Ramos (cell line): ENCODE data around the gene CDC14A.

Source experiments
- in situ Hi-C: fragments of 300-500 bp; cut with MboI; formaldehyde crosslinking; loops from one replicate; pipeline ENCODE4 v1.14.3; 2022; ENCODE audit warnings: low sequenced_read_pairs; ENCODE audit not compliant: unreplicated experiment

The CDC14A gene

GRCh38 chr1:100440075-100440809 is 87.9 kb downstream of the CDC14A start:
- in situ Hi-C loops, result no loop called here

- in situ Hi-C loops, result no loop called here
These were observed 88.8 kb downstream of the CDC14A start for GRCh38 chr1:100441146-100441545.

DNA sequence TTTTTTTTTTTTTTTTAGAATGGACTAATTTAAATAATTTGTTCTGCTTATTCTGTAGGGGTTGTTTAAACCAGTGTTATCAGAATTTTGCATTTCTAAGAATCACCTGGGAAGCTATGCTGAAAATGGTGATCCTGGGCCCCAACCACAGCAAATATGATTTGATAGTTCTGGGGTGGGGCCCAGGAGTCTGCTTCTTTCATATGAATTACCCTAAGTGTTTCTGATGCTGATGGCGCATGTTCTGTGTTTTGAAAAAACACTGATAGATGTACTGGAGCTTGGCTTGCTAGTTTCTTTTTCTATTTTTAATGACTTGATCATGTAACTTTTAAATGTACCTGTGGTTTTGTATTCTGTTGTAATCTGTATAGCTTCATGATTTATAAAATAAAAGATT is 89.3 kb downstream of the CDC14A start:
- in situ Hi-C loops, result no loop called here

DNA sequence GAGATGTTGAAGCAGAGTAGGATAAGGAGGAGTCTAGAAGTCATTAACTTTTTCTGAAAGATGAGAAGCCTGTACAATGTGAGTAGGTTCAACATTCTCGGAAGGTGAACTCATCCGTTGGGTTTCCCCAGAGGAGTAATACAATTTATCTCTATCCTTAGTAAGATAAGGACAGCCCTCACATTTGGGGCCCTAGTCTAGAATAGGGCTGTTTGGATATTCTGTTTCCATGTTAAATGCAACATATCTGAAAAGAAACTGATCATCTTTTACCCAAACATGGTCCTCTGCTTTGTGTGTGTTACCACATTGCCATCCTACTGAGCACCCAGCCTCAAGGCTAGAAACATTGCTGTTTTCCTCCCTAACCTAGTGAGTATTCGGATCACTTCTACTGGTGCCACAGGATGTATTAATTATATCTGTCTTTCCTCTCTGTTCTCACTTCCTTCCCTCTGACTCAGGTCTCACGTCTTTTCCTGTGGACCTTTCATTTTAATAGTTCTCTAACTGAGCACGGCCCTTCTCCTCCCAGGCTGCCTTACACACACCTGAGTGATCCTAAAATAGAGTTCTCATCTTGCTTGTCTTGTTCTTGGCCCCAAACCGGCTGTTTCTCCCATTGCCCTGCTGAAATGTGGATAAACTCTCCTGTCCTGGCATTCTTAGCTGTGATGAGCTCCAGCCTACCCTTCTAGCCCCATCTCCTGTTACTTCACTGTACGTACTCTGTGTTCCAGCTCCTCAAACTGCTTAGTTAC is 91.7 kb downstream of the CDC14A start:
- in situ Hi-C loops, result no loop called here

GRCh38 chr1:100445565-100445964 is 93.3 kb downstream of the CDC14A start:
- in situ Hi-C loops, result no loop called here

GRCh38 chr1:100448366-100448765 is 96.1 kb downstream of the CDC14A start:
- in situ Hi-C loops, result no loop called here

GRCh38 chr1:100449477-100449876 is 97.2 kb downstream of the CDC14A start:
- in situ Hi-C loops, result no loop called here

DNA sequence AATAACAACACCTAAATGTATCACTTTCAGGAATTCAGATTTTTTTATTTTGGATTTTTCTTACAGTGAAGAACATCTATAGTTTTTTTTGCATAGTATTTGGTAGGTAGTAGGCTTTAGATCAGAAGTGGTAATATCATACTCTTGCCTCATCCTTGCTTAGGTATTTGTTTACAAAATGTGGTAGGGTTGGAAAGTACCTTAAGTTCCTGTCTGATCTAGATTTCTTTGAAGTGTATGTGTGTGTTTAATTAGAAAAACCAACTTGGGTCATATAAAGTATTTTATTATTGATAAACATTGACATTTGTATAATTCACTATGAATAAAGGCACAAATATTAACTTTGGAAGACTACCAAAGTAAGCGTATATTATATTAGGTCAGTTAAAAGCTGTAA is 100.3 kb downstream of the CDC14A start:
- in situ Hi-C loops, result loop anchor here (10.0 kb wide), 1 partner anchor 648 kb away; no protein-coding TSS in a partner anchor

DNA sequence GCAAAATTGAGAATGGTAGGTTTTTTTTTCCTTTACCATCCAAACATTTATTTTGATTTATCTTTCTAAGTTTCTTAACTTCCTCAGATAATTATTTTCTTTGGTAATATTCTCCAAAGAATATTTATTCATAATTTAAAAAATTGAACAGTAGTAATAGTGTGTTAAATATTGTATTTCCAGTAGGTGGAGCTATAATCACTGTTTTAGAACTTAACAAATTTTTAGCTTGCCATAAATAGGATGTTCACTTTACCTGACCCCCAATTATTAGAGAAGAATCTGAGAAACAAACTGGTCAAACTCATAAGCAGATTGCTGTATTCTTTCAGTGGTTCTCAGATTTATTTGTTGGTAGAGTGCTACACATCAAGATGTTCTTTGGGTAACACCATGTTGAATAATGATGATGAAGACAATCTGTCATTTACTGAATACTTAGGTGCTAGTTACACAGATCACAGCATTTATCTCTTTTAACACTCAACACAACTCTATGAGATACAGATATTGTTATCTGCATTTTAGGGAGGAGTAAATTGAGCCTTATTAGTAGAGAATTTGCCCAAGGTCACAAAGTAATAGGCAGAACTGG is 103.3 kb downstream of the CDC14A start:
- in situ Hi-C loops, result loop anchor here (10.0 kb wide), 1 partner anchor 651 kb away; no protein-coding TSS in a partner anchor

- in situ Hi-C loops, result loop anchor here (10.0 kb wide), 1 partner anchor 652 kb away; no protein-coding TSS in a partner anchor
These were observed 104.6 kb downstream of the CDC14A start for GRCh38 chr1:100456880-100457279.

DNA sequence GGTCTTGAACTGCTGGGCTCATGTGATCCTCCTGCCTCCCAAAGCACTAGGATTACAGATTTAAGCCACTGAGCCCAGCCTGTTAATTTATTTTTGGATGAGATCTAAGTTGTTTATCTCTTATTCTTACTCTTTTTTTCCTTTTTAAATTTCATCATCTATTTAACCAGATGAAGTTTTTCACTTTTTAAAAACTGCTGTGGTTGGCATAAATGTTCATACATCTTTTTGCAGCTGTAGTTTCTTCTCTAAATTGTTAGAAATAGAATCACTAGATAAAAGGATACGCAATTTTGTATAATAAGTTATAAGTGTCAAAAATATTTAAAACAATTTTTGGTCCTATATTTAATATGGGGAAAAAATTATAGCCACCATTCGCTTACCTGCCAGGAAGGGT is 105.4 kb downstream of the CDC14A start:
- in situ Hi-C loops, result loop anchor here (10.0 kb wide), 1 partner anchor 653 kb away; no protein-coding TSS in a partner anchor

- in situ Hi-C loops, result loop anchor here (10.0 kb wide), 1 partner anchor 654 kb away; no protein-coding TSS in a partner anchor
These were observed 106.5 kb downstream of the CDC14A start for GRCh38 chr1:100458661-100459357.

DNA sequence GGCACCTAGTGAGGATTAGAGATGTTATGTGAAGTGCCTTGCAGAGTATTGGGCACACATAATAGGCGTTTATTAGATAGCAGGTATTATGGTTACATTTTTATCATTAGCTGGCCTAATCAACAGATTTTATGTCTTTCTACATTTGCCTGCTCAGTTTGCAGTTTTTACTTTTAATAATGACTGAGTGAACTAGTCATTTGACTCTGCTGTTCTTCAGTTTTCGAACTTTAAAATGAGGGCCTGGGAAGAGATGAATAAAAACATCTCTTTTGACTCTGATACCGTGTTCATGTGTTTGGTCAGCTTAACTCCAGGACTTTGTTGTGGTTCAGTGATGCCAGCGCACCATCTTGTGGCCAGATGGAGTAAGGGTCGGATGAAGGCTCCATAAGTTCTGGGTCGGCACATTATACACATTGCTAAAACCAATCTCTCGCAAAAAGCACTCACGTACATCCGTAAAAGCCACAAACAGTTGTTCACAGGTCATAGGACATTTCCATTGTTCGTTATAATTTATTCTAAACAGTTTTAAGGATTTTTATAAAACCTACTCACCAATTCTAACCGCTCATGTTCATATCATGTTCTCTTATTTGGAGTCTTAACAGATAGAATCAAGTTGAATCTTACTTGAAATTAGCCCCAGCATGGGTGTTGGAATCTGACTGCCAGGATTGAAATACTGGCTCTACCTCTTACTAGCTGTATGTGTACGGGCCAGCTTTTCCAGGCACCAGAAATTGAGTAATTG is 107.2 kb downstream of the CDC14A start:
- in situ Hi-C loops, result loop anchor here (10.0 kb wide), 2 partner anchors 405 to 655 kb away; no protein-coding TSS in a partner anchor

DNA sequence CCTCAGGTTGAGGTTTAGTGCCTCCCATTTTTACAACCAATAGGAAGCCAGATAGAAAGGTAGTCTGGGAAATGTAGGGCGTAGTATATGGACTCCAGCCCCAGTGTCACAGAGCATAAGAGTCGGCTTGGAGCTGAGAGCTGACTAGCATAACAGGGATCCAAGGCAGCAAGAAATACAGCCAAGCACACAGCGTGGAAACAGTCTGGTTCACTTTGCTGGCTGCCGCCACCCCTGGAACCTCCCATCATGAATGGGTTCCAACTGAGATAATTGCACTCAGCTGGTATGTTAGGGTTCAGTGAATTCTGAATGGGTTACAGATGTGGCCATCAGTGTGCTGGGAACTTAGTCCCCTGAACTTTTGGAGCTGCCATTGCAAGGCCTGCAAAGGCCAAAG is 108.9 kb downstream of the CDC14A start:
- in situ Hi-C loops, result loop anchor here (10.0 kb wide), 1 partner anchor 404 kb away; no protein-coding TSS in a partner anchor

DNA sequence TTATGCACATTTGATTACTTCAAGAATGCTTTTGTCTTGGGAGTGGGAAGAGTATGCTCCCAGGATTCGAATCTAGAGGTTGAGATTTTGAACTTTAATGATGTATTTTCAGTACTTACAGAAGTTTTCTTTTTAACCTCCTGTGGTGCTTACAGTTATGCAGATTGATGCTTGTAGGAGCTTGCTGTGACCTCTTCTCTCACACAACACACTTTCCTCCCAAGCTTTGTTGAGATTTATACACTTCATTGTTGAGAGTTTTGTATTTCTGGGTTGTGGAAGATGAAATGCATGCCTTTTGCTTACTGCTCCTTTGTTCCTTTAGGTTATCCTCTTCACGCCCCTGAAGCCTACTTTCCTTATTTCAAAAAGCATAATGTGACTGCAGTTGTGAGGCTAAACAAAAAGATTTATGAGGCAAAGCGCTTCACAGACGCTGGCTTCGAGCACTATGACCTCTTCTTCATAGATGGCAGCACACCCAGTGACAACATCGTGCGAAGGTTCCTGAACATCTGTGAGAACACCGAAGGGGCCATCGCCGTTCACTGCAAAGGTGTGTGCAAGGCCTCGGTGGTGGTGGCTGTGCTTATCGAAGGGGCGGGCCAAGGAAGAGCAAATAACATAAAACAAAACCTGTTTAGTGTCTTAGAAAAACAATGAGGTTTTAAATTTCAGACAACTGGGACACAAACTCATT is 110.2 kb downstream of the CDC14A start:
- in situ Hi-C loops, result loop anchor here (10.0 kb wide), 1 partner anchor 402 kb away; no protein-coding TSS in a partner anchor

DNA sequence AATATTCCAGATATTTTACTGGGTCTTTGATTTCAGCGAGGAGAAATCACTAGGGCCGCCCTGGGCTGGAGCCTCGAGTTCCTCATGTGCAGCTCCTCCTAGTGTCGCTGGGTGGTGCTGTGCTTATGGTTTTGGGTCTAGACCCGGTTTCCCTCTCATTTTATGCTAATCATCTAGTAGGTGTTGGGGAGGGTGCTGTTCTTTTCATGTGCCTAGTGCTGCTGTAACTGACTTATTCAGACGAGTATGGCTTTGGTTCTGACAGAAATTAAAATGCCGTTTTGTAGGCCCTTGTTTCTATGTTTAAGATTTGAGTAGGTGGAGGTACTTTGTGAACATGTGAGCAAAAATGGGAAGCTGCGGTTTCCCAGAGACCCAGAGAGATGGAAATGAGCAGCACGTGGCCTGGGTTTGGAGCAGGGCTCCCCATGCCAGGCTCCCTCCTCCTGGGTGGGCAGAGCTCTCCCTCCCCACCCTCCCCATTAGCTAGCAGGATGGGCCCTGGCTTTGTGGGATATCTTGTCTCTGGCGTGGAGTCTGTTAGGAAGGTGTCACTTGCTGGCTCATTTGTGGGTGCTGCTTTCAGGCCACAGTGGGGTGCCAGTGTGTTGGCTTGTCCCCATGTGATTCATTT is 111.6 kb downstream of the CDC14A start:
- in situ Hi-C loops, result loop anchor here (10.0 kb wide), 1 partner anchor 401 kb away; no protein-coding TSS in a partner anchor

GRCh38 chr1:100469578-100469977 is 117.3 kb downstream of the CDC14A start:
- in situ Hi-C loops, result loop anchor here (10.0 kb wide), 1 partner anchor 395 kb away; no protein-coding TSS in a partner anchor

DNA sequence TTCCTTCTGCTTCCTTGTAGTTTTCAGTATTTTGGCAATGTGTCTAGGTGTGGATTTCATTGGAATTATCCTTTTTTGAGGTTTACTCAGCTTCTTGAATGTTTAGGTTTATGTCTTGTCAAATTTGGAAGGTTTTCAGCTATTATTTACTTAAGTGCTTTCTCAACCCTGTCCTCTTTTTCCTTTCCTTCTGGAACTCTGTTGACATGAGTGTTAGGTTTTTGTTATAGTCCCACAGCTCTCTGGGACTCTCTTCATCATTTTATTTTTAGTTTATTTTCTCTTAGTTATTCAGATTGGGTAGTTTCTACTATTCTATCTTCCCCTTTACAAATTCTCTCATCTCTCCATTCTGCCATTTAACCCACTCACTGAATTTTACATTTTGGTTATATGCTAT is 122.5 kb downstream of the CDC14A start:
- in situ Hi-C loops, result no loop called here
